Measurements from ENCODE around the gene CNPY3. TPM values are rescaled to one million over a fixed set of nuclear protein-coding genes. Genes with fewer than 3 reads are reported as not detected.

The CNPY3 gene
- 16.2 and 28.2 TPM in 2 replicates for total RNA-seq

GRCh38 chr6:42928986-42929820 is at the start of gene CNPY3:
TSS of gene CNPY3 (plus strand) at chr6:42929480. CDS start at chr6:42929571, 91 bp downstream.

GRCh38 chr6:42915732-42916131 is 13.5 kb upstream of the CNPY3 start, which contains the start of gene PTCRA:
TSS of gene PTCRA (plus strand) at chr6:42916053. CDS start at chr6:42916070, 17 bp downstream.

GRCh38 chr6:42960243-42961019 is 31.2 kb downstream of the CNPY3 start, which contains the start of gene GNMT:
TSS of gene GNMT (plus strand) at chr6:42960754. CDS start at chr6:42960768, 14 bp downstream.

DNA sequence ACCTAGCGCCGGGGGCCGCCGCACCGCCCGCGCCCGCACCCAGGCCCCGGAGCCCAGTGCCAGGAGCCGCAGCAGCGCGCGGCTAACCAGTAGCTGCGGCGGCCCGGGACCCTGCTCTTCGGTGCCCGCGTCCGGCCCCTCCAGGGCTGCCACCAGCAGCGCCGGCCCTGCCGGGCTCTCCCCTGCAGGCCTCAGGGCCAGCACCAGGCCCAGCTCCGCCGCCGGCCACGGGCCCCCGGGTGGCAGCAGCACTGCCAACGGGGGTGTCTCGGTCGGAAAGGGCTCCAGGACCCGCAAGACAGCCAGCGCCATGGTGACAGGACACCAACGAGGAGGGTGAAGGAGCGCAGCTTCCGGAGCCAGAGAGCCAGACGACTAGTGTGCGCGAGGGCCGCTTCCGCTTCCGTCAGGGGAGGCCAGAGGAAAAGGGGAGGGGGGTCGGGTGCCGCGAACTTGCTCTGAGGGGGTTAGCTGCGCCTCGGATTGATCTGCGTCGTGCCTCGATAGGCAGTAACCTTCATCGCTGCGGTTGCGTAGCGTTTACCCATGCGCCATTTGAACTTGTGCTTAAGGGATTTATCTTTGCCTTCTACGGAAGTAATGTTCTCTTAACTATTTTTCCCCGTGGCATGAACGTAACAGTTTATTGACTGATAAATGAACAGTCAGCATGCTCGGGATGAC is 49.7 kb downstream of the CNPY3 start, which contains the start of gene PEX6:
PEX6 (minus strand) TSS at position 343 of the 684 bp plus-strand sequence; CDS start at position 312, 31 bp downstream.

DNA sequence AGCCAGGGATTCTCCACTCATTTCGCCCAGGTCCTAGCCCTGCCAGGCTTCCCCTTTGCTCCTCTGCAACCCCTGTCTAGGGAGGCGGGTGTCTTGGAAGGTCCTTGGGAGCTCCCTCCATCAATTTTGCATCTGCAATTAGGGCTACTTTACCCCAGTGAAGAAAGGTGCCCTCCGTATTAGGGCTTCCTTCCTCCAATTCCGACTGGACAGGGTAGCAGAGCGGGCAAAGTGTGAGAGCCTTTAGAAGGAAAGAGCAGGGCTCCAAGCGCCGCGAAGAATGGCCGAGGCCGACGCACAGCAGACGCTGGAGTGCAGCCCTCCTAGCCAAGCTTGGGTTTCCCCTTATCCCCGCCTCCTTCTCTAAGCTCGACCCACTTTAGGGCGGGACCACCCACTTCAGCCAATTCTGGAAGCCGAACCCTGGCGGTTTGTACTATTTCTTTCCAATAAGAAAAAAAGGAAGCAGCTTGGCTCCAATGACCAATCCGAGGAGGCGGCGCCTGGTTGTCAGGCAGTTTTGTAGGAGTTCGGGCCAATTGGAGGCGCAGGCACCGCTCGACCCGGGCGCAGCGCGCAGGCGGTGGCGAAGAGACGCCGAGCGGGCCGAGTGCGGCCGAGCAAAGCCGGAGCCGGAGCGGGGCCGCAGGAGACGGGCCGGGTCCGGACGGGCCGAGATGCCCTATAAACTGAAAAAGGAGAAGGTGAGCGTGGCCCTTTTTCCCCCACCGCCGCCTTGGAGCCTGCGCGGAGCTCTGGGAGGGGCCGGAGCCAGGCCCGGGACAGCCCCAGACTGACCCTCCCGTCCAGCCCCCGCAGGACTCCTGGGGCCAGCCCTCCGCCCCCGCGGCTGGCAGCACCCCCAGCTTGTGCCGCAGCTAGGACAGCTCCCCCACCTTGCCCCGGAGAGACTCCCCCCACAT is 55.0 kb downstream of the CNPY3 start, which contains the start of gene PPP2R5D:
PPP2R5D (plus strand) TSS at position 570 of the 923 bp plus-strand sequence; CDS start at position 678, 108 bp downstream.

Other genes with a start within 250 kb of the CNPY3 start
- not detected in 2 replicates for gene PRPH2, start 206.9 kb upstream of the CNPY3 start, total RNA-seq
- 28.7 and 44.1 TPM in 2 replicates for gene TBCC, start 183.4 kb upstream of the CNPY3 start, total RNA-seq
- 2.7 and 5.3 TPM in 2 replicates for gene BICRAL, start 147.4 kb upstream of the CNPY3 start, total RNA-seq
- 168 and 177 TPM in 2 replicates for gene RPL7L1, start 49.9 kb upstream of the CNPY3 start, total RNA-seq
- not detected in 2 replicates for gene PTCRA, start 13.4 kb upstream of the CNPY3 start, total RNA-seq
- gene GNMT, start 31.3 kb downstream of the CNPY3 start, total RNA-seq = not detected in 2 replicates
- 51.1 and 68.4 TPM in 2 replicates for gene PEX6, start 49.7 kb downstream of the CNPY3 start, total RNA-seq
- gene PPP2R5D, start 55.1 kb downstream of the CNPY3 start, total RNA-seq = 23.7 and 30.6 TPM in 2 replicates
- 47.1 and 65.3 TPM in 2 replicates for gene MEA1, start 84.5 kb downstream of the CNPY3 start, total RNA-seq
- gene KLHDC3, start 84.8 kb downstream of the CNPY3 start, total RNA-seq = 66.0 and 67.8 TPM in 2 replicates
- gene RRP36, start 92.1 kb downstream of the CNPY3 start, total RNA-seq = 86.3 and 110 TPM in 2 replicates
- gene CUL7, start 124.4 kb downstream of the CNPY3 start, total RNA-seq = 19.2 and 23.6 TPM in 2 replicates
- 13.5 and 19.6 TPM in 2 replicates for gene MRPL2, start 130.0 kb downstream of the CNPY3 start, total RNA-seq
- gene KLC4, start 130.2 kb downstream of the CNPY3 start, total RNA-seq = 10.6 and 11.7 TPM in 2 replicates
- gene PTK7, start 146.8 kb downstream of the CNPY3 start, total RNA-seq = 63.7 and 121 TPM in 2 replicates
- 12.4 and 13.7 TPM in 2 replicates for gene SRF, start 241.8 kb downstream of the CNPY3 start, total RNA-seq

All from tracheal epithelial cell (primary cell).